ENCODE measurements around the gene PRKCH.

PRKCH gene

GRCh38 chr14:61357123-61357522 lies 35.7 kb downstream of the PRKCH start:
- H3K36me3 ChIP-seq (ENCODE audit: insufficient read depth, low read length), result peaks cover 27% of the 10 kb centered on the region; the same call in 1 of the 2 replicates
- peaks cover 41% of the 10 kb centered on the region for H3K4me1 ChIP-seq (ENCODE audit: insufficient read depth, low read length, poor library complexity, severe bottlenecking)
- no peak for TF ChIP-seq CTCF (conservative IDR thresholded peaks at IDR 0.05; ENCODE audit: low read length)
- no peak for TF ChIP-seq EZH2phosphoT487 (IDR thresholded peaks at IDR 0.05; ENCODE audit: borderline replicate concordance)

GRCh38 chr14:61358554-61359226 lies 37.3 kb downstream of the PRKCH start:
- Histone ChIP-seq H3K4me3 (ENCODE audit: low read length, poor library complexity, severe bottlenecking) (no peak overlapping the region), H4K20me1 (ENCODE audit: insufficient read depth, low read length, poor library complexity, severe bottlenecking) (peaks cover 56% of the 10 kb centered on the region), H3K4me1 (ENCODE audit: insufficient read depth, low read length, poor library complexity, severe bottlenecking) (peaks cover 41% of the 10 kb centered on the region), H3K9me3 (ENCODE audit: insufficient read depth, low read depth, low read length) (no peaks in the 10 kb centered on the region), H3K4me2 (ENCODE audit: low read depth, low read length, poor library complexity, severe bottlenecking) (peak overlapping the region; percentile 22), H3K36me3 (ENCODE audit: insufficient read depth, low read length) (peaks cover 27% of the 10 kb centered on the region; the same call in 1 of the 2 replicates), H2AFZ (ENCODE audit: low read length) (no peak overlapping the region), H3K9ac (ENCODE audit: low read depth, low read length, poor library complexity, severe bottlenecking) (no peak overlapping the region), H3K27me3 (ENCODE audit: insufficient read depth, low read length, poor library complexity, severe bottlenecking) (no peaks in the 10 kb centered on the region), H3K79me2 (ENCODE audit: insufficient read depth, low read length) (peaks cover 100% of the 10 kb centered on the region), H3F3A (ENCODE audit: low read depth) (no peaks in the 10 kb centered on the region), H3K9me2 (replicated peaks; ENCODE audit: low read depth, low read length) (no peaks in the 10 kb centered on the region)
- TF ChIP-seq CTCF (conservative IDR thresholded peaks at IDR 0.05; ENCODE audit: low read length), result no peak
- TF ChIP-seq EZH2phosphoT487 (IDR thresholded peaks at IDR 0.05; ENCODE audit: borderline replicate concordance), result no peak

More at GRCh38 chr14:61357123-61357522, 35.7 kb downstream of the PRKCH start:
- no peaks in the 10 kb centered on the region for H3K9me2 ChIP-seq (replicated peaks; ENCODE audit: low read depth, low read length)
- H3K9me3 ChIP-seq (ENCODE audit: insufficient read depth, low read depth, low read length), result no peaks in the 10 kb centered on the region
- H2AFZ ChIP-seq (ENCODE audit: low read length), result no peak overlapping the region
- no peak overlapping the region for H3K9ac ChIP-seq (ENCODE audit: low read depth, low read length, poor library complexity, severe bottlenecking)
- H3F3A ChIP-seq (ENCODE audit: low read depth), result no peaks in the 10 kb centered on the region
- H3K4me3 ChIP-seq (ENCODE audit: low read length, poor library complexity, severe bottlenecking), result no peak overlapping the region
- H4K20me1 ChIP-seq (ENCODE audit: insufficient read depth, low read length, poor library complexity, severe bottlenecking), result peaks cover 52% of the 10 kb centered on the region
- no peak overlapping the region for H3K4me2 ChIP-seq (ENCODE audit: low read depth, low read length, poor library complexity, severe bottlenecking)
- H3K27me3 ChIP-seq (ENCODE audit: insufficient read depth, low read length, poor library complexity, severe bottlenecking), result no peaks in the 10 kb centered on the region
- peaks cover 100% of the 10 kb centered on the region for H3K79me2 ChIP-seq (ENCODE audit: insufficient read depth, low read length)

GRCh38 chr14:61360796-61361525 lies 39.6 kb downstream of the PRKCH start:
- Histone ChIP-seq H3K4me2 (ENCODE audit: low read depth, low read length, poor library complexity, severe bottlenecking) (no peak overlapping the region), H3F3A (ENCODE audit: low read depth) (no peaks in the 10 kb centered on the region), H3K4me1 (ENCODE audit: insufficient read depth, low read length, poor library complexity, severe bottlenecking) (peaks cover 31% of the 10 kb centered on the region), H3K4me3 (ENCODE audit: low read length, poor library complexity, severe bottlenecking) (no peak overlapping the region), H4K20me1 (ENCODE audit: insufficient read depth, low read length, poor library complexity, severe bottlenecking) (peaks cover 48% of the 10 kb centered on the region), H3K36me3 (ENCODE audit: insufficient read depth, low read length) (peaks cover 23% of the 10 kb centered on the region; the same call in 1 of the 2 replicates), H3K9me2 (replicated peaks; ENCODE audit: low read depth, low read length) (no peaks in the 10 kb centered on the region), H3K27me3 (ENCODE audit: insufficient read depth, low read length, poor library complexity, severe bottlenecking) (no peaks in the 10 kb centered on the region), H3K9me3 (ENCODE audit: insufficient read depth, low read depth, low read length) (no peaks in the 10 kb centered on the region), H3K9ac (ENCODE audit: low read depth, low read length, poor library complexity, severe bottlenecking) (no peak overlapping the region), H3K79me2 (ENCODE audit: insufficient read depth, low read length) (peaks cover 98% of the 10 kb centered on the region), H2AFZ (ENCODE audit: low read length) (no peak overlapping the region)
- TF ChIP-seq CTCF (conservative IDR thresholded peaks at IDR 0.05; ENCODE audit: low read length) (no peak), EZH2phosphoT487 (IDR thresholded peaks at IDR 0.05; ENCODE audit: borderline replicate concordance) (no peak)

Data from Loucy (cell line).